Stimulated activated CD4-positive, alpha-beta T cell treated with anti-CD3 and anti-CD28 coated beads, Interleukin-1b, Interleukin-23, amount 100 ng/mL, for 48 hours (primary cell): Measurements from ENCODE around the gene NRF1.

Experiments
- DNase-seq: peaks from one replicate; pipeline ENCODE4 v3.0.0-alpha.2; 2020

The NRF1 gene

DNA sequence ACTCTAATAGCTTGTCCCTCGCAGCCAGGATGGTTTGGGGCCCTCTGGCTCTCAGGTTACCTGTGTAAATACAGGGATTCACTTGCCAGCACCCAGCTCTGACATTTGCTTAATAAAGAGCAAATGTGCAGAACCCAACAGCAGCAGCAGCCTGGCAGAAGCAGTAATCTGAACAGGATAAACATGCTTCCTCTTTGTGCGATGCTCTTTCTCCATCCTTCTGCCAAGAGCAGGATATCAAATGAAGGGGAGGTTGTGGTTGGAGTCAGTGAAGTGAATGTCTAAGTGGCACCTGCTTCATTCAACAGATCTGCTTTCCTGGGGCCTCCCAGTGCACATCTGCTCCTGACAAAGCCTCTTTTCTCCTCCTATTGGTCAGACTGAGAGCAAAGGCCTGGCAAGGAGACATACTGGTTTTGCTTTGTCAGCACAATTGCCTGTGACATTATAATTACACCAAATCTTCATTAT lies 130.3 kb downstream of the NRF1 start:
- no peak for DNase-seq

DNA sequence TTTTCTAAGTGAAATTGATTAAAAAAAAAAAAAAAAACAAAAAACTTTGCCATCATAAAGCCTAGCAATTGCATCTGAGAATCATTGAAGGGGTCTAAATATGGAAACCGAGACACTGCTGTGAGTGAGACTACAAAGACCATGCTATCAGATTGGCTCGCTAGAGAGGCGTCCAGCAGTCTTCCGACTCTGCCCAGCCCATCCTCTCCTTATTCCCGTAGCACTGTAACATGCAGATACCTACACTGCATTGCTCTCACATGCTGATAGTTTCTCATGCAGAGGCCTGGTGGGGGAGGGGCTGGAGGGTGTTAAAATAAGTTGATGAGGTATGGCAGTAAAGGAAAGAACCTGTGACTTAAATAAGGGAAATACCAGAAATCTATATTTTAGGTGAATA lies 130.7 kb downstream of the NRF1 start:
- no peak for DNase-seq

DNA sequence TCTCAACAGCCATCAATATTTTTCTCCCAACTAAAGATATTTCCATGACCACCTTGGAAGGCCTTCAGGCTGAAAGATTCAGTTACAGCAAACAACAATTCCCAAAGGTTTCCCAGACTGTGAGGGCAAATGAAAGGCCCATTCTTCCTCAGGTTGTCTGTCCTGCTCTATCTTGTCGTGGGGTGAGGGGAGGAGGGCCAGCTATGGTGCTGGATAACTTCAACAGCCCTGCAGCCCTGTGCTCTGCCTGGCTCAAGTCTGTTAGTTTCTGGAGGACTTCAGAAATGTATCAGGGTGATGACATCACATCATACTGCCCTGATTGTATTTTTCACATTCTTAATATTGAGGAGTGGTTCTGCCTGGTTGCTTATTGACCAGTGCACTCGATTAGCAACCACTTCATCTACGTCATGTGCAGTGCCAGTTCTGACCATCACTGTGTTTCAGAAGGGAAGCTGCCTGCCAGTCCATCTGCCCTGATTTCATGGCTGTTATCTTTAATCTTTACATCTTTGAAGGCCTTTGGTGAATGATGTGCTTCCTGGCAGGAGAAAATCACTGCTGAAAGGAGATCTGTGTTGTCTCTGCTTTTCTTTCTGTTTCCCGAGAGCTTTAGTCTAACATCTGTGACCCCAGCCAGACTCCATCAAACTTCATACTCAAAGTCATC lies 135.5 kb downstream of the NRF1 start:
- DNase-seq, result no peak

DNA sequence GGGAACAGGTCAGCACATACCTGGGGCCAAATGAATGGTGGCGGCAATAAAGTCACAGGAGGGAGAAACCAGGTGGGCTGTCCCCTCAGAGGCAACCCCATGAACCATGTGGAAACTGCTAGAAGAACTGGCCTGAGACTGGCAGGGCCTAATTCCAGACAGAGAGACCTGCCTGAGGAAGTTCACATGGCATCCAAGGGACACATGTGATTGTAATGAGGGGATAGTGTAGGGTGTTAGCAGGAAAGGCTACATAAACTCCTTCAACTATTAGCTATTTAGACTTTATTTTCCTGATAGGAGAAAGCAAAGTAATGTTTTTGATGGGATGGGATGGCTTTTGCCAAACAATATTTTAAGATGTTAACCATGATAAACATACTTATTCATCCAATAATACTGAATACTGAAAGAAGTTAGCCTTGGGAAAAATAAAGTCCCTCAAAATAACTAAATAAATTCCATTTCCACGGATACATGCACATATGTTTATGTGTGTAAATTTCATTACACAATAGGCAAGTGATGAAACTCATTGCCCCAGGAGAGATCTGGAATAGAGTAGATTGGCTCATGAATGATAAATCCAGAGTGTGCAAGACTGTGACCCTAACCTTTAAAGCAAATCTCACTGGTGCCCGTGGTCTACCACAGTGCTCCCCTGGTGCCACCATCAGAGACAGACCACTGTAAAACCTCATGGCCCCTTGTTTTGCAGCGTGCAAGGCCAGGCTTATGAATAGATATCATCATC lies 137.0 kb downstream of the NRF1 start:
- DNase-seq, result no peak

DNA sequence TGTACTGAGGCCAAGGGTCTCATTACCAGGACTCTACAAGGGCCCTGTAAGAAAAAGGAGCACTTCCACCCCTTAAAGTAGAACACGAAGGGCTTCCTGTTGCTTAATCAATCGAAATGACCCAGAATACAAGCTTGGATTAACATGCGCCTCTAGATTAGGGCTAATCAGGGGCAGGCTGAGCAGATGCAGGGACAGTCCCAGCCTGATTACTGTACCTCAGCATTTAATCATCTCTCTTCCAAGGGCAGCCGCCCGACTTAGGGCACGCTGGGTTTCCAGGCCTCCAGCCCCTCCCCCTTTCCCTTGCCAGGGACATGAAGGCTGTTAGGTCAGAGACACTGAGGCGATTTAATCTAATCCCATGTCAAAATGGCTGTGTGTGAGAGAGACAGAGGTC lies 138.6 kb downstream of the NRF1 start:
- no peak for DNase-seq

DNA sequence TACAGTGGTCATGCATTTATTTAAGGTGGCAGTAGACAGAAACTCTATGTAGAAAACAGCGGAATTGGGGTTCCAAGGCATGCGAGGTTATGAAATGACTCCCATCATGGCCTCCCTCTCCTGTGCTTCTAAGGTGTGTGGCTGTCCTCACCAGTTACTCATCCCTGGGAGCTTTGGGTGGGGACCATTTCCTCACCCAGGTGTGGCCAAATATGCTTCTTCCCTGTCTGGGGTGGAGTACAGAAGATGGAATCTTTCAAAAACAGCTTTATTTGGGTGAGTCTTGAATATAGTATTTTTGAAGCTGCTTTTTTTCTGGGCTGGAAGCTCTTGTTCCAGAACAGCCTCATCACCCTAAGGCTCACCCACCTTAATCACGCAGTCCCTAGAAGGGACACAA lies 139.0 kb downstream of the NRF1 start:
- no peak for DNase-seq

DNA sequence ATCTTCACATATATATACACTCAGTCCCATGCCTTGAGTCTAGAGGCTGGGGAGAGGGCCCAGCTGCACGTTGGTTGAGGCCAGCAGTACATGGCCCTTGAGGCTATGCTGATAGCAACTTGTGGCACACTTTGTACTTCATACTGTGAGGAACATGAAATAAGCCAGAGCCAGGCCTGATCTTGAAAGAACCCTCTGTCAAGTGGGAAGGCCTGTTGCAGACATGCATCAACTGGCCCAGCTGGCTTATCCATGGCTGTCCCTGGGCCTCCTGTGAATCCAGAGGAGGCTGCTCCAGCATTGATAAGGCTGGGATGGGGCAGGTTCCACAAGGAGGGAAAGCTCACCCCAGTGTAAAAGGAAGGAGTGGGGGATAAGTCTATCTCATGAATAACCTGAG lies 140.4 kb downstream of the NRF1 start:
- DNase-seq, result no peak

DNA sequence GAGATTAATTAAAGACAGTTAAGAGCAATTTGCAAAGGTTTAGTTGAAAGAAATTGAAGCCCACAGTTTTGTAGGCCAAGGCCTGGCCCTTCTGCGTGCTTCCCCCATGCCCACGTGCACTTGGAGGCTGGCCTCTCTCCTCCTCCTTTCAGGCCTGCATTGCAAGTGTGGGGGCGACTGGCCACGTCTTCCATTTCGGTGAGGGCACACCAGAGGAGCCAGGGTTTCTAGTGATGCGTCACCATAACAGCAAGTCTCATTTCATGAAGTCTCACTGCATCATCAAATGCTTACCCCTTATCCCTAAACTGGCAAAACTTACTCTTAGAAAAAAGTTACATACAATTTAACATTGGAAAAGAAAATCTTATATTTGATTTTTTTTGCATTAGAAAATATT lies 141.2 kb downstream of the NRF1 start:
- no peak for DNase-seq

DNA sequence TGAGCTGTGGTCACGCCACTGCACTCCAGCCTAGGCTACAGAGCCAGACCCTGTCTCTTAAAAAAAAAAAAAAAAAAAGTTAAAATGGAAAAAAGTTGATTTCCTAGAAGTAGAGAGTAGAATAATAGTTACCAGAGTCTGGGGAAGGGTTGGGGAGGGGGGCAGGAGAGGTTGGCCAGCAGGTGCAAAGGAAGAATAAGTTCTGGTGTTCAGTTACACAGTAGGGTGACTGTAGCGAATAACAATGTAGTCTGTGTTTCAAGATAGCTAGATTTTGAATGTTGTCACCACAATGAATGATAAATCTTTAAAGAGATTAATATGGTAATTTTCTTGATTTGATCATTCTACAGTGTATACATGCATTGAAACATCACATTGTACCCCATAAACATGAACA lies 142.9 kb downstream of the NRF1 start:
- DNase-seq, result no peak

DNA sequence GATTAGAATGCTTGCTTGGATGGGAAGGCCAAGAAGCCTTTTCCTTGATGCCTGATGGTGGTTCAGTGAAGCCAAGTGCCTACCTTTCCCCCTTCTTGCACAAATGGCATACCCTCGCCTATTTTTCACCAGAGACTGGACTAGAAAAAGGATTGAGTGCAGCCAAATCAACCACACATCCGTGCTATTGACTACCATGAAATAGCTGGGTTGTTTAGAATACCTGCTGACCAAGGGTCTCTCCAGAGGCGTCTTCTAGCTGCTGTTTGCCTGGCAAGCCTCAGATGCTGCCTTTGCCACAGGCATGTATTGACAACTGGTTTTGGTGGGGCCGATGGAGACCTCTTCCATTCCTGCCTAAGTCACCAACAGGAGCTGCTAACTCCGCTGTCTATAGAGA lies 146.5 kb downstream of the NRF1 start:
- DNase-seq, result no peak

DNA sequence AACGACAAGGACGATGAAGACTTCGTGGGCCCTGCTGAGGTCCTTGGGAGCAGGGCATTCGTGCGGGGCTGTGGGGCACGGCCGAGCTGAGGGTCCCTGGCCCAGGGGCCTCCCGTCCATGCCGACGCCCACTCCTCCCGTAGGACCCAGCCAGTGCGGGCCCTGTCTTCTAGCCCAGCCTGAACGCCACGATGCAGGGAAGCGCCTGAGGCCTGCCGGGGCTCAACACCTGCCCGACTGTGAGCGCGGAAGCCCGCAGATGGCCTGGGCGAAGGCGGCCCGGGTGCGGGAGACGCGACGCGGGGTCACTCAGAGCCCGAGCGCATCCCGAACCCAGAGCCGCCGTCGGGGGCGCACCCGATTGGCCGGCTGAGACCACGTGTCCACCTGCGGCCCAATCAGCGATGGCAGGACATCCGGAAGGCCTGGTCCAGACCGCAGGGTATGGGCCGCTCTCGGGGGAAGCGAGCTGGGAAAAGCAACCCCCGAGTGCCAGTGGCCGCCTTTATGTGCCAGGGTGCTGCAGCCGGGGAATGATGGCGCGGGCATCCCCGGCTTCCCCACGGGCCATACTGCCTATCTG lies 151.0 kb downstream of the NRF1 start:
- no peak for DNase-seq

DNA sequence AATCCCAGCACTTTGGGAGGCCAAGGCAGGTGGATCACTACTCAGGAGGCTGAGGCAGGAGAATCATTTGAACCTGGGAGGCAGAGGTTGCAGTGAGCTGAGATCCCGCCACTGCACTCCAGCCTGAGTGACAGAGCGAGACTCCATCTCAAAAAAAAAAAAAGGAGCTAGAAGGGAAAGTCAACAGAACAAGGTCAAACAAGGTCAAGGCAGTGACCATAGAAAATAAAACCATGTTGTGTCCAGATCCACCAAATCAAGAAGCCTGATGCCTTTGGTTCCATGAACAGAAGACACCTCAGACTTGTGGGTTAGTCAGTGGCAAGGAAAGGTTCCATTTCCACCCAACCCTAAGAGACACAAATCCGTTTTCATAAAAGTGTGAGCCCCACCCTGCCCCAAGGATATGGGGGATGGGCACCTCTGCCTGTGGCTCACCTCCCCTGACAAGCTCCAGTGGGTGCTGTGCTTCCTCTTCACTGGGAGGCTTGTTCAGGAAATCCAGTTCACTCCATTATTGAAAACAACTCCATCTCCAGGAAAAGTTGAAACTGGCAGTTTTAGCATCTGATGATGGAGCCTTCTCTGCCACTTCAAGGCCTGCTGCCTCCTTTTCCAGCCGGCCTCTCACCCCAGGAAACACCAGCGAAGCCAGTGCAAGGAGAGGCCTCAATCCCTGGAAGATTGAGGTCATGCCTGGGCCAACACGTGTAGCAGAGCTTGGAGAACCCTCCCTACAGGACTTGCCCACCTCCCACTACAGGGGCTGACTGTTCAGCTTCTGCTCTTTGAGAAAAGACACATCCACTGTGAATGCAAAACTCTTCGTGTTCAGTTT lies 152.9 kb downstream of the NRF1 start:
- no peak for DNase-seq

DNA sequence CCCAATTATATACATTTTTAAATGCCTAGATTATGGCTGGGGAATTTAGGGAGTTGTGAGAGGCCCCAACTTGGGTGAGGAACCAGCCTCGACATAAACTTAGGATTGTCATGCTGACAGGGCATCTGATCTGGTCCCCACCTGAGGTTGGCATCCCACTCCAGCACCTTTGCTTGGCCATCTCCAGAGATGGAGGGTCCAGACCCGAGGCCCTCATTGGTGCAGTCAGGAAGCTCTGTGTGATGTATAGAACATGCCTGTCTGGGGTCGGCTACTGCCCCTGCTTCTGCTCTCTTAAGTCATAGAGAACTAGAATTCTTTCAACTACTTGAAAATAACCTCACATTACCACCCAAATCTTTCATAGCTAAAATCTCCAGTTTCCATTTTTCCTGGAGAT lies 153.8 kb downstream of the NRF1 start:
- DNase-seq, result no peak

DNA sequence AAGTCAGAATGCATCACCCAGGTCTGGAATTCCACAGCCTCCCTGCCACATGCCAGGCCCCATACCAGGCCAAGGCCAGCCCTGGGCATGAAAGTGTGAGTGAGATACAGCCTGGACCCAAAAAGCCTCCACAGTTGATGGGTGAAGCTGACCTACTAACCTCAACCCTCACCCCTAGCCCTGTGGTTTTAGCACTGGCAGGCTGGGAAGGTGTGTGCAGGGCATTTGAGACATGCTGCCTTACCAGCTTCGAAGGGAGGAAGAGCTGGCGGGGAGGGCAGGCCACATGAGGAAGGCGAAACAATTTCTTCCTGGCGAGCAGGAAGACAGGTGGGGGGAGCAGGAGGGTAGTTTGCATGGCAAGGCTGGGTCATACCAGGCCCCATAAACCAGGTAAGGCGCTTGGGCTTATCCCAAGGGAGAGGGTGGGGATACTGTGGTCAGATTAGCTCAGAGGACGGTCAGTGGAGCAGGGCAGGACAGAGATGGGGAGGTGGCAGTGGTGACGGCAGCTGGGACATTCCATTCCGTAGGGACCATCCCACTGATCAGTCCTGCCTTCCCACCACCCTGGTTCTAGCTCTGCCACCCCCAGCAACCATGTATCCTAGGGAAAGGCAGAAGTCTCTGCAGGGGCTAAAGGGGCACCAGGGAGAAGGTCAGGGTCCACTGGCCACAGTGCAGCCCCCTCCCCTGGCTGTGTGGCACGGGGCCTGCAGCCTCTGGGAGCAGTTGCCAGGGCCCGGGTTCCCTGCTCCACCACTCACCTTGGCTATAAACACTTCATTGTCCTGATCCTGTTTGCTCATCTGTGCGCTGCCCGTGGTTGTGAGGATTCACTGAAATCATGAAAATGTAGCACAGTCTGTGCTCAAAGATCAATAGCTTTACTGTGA lies 155.8 kb downstream of the NRF1 start:
- no peak for DNase-seq

DNA sequence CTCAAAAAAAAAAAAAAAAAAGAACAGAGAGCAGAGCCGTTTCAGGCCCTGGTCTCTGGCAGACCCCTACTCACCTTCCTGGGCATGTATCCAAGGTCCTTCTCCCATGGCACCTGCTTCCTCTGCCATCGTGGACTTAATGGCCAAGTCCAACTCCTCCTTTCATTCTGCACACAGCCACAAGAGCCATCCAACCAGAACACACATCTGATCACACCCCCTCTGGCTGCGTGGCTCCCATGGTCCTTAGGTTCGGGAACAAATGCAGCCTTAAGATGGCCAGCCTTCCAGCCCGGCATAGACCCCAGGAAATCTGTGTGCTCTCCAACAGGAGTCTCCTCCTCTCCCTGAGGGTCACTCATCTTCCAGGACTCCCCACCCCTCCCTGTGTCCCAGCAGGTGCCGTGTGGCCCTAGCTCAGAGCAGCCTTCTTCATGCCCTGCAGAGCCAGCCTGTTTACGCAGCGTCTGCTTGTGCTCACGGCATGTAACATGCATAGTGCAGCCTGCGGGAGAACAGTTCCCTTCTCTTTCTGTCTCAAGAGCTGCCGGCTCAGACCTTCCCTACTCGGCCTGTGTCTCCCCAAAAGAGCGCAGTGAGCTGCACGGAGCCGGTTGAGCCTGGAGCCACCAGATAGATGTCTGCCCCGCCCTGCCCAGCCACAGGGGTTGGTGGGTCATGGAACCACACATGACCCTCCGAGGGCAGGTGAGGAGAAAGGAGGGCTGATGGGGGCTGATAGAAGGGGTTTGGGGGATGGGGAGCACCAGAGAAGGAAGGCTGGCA lies 157.3 kb downstream of the NRF1 start:
- DNase-seq, result no peak

DNA sequence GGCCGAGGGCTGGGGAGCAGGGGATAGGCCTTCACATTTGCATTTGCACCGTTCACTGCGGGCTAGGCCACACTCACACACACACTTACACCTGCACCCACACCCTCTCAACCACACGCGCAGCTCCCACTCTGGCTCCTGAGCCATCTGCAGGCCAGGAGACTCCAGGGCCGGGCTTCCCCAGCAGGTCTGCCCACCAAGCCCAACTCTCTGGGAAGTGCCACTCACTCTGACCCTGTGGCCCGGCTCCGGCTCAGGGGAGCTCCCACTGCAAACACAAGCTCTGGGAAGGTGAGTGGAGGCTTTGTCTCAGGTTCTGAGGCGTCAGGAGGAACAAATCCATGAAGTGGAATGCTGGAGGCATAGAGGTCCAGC lies 157.9 kb downstream of the NRF1 start:
- DNase-seq, result no peak

DNA sequence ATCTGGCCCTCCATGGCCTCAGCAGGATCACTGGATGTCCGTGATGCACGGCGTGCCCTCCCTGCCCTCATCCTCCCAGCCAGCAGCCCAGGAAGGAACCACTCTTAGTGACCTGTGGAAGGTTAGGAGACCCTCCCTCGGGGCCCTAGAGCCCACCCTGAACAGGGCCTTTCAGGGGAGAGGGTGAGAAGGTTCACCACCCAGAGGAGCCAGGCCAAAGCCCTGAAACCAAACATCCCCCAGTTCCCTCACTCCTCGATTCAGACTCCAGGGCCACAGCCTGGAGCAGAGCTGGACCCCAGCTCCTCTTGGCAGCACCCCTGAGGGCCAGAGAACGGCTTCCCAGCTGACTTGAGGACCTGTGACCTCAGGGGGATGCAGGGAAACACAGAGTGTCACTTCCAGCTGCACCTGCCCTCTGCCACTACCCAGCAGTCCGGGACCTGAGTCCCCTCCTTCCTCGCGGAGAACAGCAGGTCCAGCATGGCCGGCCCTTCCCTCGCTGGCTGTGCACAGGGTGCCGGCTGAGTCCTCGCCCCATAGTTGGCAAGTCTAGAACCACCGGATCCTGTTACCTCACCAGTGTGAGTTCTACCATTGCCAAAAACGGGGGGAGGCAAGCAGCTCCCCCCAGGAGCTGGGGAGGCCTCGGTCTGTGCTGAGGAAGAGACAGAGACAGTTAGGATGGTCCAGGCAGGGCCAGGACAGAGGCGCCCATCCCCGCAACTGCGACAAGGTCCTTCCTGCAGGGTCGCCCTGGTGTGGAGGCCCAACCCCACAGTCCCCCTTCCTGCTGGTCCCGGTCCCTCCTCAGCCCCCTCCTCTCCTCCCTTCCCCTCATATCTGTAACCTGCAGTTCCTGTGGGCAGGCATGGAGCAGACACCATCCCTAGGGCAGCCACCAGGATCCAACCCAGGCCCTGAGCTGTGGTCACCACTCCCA lies 158.6 kb downstream of the NRF1 start:
- DNase-seq, result no peak

DNA sequence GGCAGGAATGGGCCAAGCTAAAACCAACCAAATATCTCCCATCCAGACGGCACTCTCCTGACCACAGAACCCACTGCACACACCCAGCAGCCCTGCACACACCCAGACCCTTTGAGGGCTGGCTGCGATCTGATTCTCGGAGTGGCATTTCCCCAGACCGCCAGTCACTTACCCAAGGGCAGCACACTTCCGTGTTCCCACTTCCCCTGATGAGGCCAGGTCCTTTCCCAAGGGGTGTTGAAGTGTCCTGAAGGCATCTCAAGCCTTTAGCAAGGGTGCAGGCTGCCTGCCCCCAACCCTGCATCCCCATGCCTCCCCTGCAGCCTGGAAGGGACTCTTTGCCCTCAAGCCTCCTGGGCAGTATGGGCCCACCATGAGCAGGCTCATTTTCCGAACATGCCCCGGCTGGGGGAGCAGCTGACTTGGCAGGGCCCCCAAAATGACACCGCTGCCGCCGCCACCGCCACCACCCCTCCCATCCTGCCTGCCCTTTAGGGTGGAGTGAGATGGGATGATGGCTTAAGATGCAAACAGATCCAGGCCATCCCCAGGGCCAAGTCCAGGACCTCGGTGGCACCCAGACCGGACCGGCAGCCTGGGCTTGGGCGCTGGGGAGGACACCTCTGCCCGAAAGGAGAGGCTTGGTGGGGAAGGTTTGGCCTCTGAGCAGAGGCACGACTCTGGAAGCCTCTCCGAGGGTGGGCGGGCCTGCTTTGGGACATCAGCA lies 159.8 kb downstream of the NRF1 start:
- no peak for DNase-seq

DNA sequence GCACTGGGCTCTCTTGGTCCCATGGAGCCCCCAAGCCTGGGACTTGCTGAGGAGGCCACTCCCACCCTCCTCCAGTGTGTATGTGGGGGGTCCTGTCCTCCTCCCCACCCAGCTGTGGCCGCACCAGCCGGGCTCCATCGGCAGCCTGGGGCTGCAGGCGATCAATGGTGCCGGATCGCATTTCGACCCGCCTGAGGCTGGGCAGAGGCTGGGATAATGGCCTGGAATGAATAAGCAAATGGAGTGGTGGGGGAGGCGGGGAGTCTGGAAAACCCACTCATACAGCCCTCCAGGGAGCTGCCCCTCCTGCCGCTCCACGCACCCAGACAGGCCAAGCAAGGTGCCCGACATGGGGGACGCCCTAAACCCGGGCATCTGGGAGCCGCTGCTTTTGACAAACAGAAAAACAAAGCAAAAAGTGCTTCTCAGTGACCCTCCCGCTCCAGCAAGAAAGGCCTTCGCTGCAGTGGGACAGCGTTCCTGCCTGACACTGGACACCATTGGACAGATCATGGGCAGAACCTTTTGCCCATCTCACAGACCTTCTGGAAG lies 160.5 kb downstream of the NRF1 start:
- DNase-seq, result no peak
